ENCODE measurements around the gene NDUFV1.
"Not testable (repeated sequence)": the region's sequence is repeated elsewhere in the genome, so short reads cannot be mapped to it uniquely, and the experiment has no call there.

The NDUFV1 gene

DNA sequence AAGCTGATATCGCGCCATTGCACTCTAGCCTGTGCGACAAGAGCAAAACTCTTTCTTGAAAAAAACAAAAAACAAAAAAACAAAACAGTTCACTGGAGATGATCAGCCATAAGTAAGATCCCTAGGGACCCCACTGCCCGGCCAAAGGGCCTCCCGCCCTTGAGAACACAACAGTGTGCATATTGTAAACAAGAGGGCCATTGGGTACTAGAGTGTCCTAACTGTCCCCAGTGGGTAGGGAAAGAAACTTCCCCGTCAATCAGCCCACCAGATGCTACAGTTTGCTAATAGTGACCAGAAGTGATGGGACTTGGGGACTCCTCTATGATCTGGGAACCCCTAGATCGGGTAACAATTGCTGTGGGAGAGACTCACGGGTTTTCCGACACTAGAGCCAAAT, 47.5 kb downstream of the NDUFV1 start:
- DNase-seq (ENCODE audit: low read depth in 2 of 2) = no peak

DNA sequence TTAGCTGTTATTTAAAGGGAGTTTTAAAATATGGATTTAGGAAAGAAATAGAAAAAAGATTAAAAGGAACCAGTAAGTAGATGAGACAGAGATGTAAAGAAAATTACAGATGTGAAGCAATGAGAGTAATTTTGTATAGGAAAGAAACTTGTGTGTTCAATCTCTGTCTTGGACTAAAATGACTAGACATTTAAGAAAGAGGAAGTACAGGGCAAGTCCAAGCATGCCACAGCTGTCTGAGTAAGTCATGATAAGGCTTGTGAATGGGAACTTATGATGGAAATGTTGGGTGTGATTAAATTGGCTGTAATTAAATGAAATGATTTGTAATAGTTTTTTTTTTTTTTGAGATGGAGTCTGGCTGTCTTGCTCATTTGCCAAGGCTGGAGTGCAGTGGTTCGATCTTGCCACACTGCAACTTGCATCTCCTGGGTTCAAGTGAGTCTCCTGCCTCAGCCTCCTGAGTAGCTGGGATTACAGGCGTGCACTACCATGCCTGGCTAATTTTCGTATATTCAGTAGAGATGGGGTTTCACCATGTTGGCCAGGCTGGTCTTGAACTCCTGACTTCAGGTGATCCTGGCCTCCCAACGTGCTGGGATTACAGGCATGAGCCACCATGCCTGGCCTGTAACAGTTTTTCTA, 49.7 kb downstream of the NDUFV1 start:
- DNase-seq (ENCODE audit: low read depth in 2 of 2) = no peak

DNA sequence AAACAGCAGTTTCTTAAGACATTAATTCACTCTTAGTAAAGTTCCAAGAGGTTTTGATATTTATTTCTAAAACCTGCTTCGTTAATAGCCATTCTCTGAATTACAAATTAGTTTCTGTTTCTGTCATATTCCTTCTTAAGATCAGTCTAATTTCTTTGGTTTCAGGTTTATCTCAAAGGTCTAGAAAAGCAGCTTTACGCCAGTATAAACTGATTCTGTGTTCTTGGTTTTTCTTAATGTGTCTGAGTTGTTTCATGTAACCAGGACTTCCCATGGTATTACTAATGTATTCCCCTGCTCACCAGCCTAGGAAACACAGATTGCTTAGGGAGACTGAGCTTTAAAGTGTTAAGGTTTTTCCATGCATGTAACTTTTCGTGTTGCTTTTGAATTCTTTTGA, 50.6 kb downstream of the NDUFV1 start:
- DNase-seq (ENCODE audit: low read depth in 2 of 2) = no peak

DNA sequence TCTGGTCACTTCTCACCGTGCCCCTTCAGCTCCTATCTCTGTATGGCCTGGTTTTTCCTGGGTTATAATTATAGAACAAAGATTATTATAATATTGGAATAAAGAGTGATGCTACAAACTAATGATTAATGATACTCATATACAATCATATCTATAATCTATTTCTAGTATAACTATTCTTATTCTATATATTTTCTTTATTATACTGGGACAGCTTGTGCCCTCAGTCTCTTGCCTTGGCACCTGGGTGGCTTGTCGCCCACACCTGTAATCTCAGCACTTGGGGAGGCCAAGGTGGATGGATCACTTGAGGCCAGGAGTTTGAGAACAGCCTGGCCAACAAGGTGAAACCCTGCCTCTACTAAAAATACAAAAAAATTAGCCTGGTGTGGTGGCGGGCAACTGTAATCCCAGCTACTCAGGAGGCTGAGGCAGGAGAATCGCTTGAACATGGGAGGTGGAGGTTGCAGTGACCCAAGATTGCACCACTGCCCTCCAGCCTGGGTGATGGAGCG, 53.0 kb downstream of the NDUFV1 start:
- not testable (repeated sequence) for DNase-seq (ENCODE audit: low read depth in 2 of 2)

DNA sequence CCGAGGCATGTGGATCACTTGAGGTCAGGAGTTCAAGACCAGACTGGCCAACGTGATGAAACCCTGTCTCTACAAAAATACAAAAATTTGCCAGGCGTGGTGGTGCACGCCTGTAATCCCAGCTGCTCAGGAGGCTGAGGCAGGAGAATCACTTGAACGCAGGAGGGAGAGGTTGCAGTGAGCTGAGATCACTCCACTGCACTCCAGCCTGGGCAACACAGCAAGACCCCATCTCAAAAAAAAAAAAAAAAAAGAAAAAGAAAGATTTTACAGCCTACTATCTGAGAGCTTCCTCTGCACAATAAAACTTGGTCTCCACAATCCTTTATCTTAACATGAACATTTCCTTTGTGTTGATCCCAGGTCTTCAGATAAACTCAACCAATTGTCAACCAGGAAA, 54.0 kb downstream of the NDUFV1 start:
- not testable (repeated sequence) for DNase-seq (ENCODE audit: low read depth in 2 of 2)

All from stimulated activated CD8-positive, alpha-beta memory T cell treated with anti-CD3 and anti-CD28 coated beads, Interleukin-15, amount 100 ng/mL, for 4 hours (primary cell).